ENCODE measurements around the gene LAMA3.

GRCh38 chr18:23853448-23854195 lies 164.4 kb downstream of the LAMA3 start:
- TF ChIP-seq CTCF (IDR thresholded peaks at IDR 0.05) (no peak), POLR2A (IDR thresholded peaks at IDR 0.05) (no peak)

Measured in adrenal gland (tissue), 5 donors.